NCI-H2227 (cell line): ENCODE measurements around the gene TIGD1.
"Not testable (repeated sequence)": the region's sequence is repeated elsewhere in the genome, so short reads cannot be mapped to it uniquely, and the experiment has no call there.

ENCODE experiments used
- DNase-seq: peaks from one replicate; lab custom pipeline; 2025; ENCODE audit not compliant: unreplicated experiment; lab: John Stamatoyannopoulos, UW

TIGD1 gene

GRCh38 chr2:232571026-232571474, 20.7 kb upstream of the TIGD1 start:
- DNase-seq = no peak

- not testable (repeated sequence) for DNase-seq
Observed at GRCh38 chr2:232570481-232570880, 20.1 kb upstream of the TIGD1 start.

GRCh38 chr2:232569541-232569940, 19.2 kb upstream of the TIGD1 start:
- DNase-seq = no peak

- no peak for DNase-seq
Observed at GRCh38 chr2:232568161-232568560, 17.8 kb upstream of the TIGD1 start.

GRCh38 chr2:232567721-232568120, 17.4 kb upstream of the TIGD1 start:
- no peak for DNase-seq

- DNase-seq = no peak
Observed at GRCh38 chr2:232563580-232563979, 13.2 kb upstream of the TIGD1 start.

- no peak for DNase-seq
Observed at GRCh38 chr2:232562515-232563151, 12.3 kb upstream of the TIGD1 start.

GRCh38 chr2:232556426-232556825, 6.1 kb upstream of the TIGD1 start:
- no peak for DNase-seq

- DNase-seq = no peak
Observed at GRCh38 chr2:232551776-232552175, 1.4 kb upstream of the TIGD1 start.

- DNase-seq = no peak
Observed at GRCh38 chr2:232551250-232551638, 887 bp upstream of the TIGD1 start.

GRCh38 chr2:232549655-232550353, 553 bp downstream of the TIGD1 start:
- DNase-seq = no peak

- no peak for DNase-seq
Observed at GRCh38 chr2:232547991-232548390, 2.4 kb downstream of the TIGD1 start.

GRCh38 chr2:232545511-232546375, 4.6 kb downstream of the TIGD1 start:
- DNase-seq = no peak

GRCh38 chr2:232544674-232545073, 5.7 kb downstream of the TIGD1 start:
- no peak for DNase-seq

- no peak for DNase-seq
Observed at GRCh38 chr2:232543928-232544631, 6.3 kb downstream of the TIGD1 start.

- DNase-seq = no peak
Observed at GRCh38 chr2:232543491-232543890, 6.9 kb downstream of the TIGD1 start.

GRCh38 chr2:232542715-232543467, 7.5 kb downstream of the TIGD1 start:
- DNase-seq = no peak

GRCh38 chr2:232541961-232542714, 8.2 kb downstream of the TIGD1 start:
- no peak for DNase-seq

GRCh38 chr2:232541195-232541960, 9.0 kb downstream of the TIGD1 start:
- DNase-seq = no peak
